Activated naive CD4-positive, alpha-beta T cell treated with anti-CD3 and anti-CD28 coated beads, Interleukin-2, amount 50 U/mL, for 72 hours (primary cell): ENCODE data around the gene RHBDD2. TPM values are rescaled to one million over a fixed set of nuclear protein-coding genes. Genes with fewer than 3 reads are reported as not detected.
"Not testable (repeated sequence)": the region's sequence is repeated elsewhere in the genome, so short reads cannot be mapped to it uniquely, and the experiment has no call there.

Source experiments
- ATAC-seq, 2 donors: fragments of 150-1000 bp; cut with Tn5 transposase; 2 replicates each; pipeline ENCODE4 v1.10.0; 2021; ENCODE audit warnings: mild to moderate bottlenecking in 2 of 2, moderate library complexity in 2 of 2
- DNase-seq, 2 donors: peaks; one replicate each; pipeline ENCODE4 v3.0.0; 2021 to 2022; ENCODE audit warnings: low spot score in 2 of 2
- H3K27ac Mint-ChIP-seq, 2 donors: one replicate each; pipeline ENCODE4 v1.8.0; 2022; ENCODE audit warnings: mild to moderate bottlenecking in 2 of 2, mixed read lengths in 2 of 2
- H3K36me3 Mint-ChIP-seq, 2 donors: one replicate each; pipeline ENCODE4 v1.8.0; 2022; ENCODE audit warnings: mixed read lengths in 2 of 2
- H3K9me3 Mint-ChIP-seq, 2 donors: one replicate each; pipeline ENCODE4 v1.8.0; 2022; ENCODE audit warnings: mixed read lengths in 2 of 2
- total RNA-seq, 2 donors: library from RNA; stranded (reverse); gene quantifications; one replicate each; pipeline ENCODE4 v1.2.3, GENCODE V29; 2022

Gene RHBDD2
- total RNA-seq, 2 donors from 2014 or later = 14.5 to 26.3 TPM

DNA sequence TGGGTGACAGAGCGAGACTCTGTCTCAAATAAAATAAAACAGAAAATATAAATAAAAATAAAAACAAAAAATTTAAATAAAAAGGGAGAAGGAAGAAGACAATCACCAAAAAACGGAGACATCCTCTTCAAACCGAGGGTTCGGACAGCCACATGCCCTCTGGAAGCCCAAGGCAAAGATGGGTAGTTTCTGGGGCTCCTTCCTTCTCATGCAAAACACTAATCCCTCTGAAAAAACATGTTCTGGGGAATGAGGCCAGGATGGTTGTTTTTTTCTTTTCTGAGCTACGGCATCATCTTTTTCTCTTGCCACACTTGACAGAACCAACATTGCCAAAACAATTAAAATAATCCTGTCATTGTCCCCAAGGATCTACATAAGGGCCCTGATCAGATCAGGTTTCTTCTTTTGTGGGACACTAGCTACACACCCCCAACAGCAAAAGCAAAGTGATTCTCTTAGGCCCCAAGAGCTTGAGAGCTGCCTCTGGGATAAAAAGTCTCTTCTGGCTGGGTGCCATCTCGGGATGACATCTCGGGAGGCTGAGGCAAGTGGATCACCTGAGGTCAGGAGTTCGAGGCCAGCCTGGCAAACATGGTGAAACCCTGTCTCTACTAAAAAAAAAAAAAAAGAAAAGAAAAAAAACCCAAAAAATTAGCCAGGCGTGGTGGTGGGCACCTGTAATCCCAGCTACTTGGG, 21.9 kb downstream of the RHBDD2 start:
- ATAC-seq = no peak

DNA sequence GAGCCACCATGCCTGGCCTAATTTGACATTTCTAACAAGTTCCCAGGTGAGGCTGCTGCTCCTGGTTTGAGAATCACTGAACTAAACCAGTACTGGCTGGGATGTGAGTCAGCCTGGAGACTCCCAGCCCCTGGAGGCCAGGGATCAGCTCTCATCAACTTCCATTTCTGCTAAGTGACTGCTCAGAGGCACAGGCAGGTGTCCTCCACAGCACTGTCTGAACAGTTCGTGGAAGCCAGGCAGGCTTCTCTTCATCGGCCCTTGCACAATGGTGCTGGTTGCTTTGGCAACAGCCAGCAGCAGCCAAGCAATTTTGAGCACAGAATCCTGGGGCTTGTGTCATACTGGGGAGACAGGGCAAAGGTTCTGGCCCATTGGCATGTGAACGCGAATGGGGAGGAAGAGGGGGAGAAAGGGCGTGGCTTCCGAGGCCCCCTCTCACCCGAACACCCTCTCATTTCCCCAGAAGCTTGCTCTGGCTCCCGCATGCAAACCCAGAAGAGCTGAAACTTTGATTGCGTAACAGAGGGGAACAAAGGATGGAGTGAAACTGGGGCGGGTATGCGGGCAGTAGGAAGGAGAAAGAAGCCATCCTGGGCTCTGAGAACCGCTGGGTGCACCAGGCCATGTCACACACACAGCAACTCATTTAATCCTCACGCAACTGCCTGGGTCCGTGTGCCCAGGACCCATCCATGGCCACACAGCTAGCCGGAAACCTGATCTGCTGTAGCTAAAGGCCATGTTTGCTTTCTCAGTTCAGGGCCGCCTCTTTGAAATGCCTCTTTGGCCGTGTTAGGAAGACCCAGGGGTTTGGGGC, 27.2 kb downstream of the RHBDD2 start:
- H3K9me3 Mint-ChIP-seq = no peaks in the 10 kb centered on the region
- no peak overlapping the region for H3K27ac Mint-ChIP-seq
- ATAC-seq = no peak
- H3K36me3 Mint-ChIP-seq = no peaks in the 10 kb centered on the region
- DNase-seq = no peak

More for the DNA sequence above, 21.9 kb downstream of the RHBDD2 start:
- Mint-ChIP-seq H3K9me3 (no peaks in the 10 kb centered on the region), H3K27ac (no peak overlapping the region), H3K36me3 (no peaks in the 10 kb centered on the region)
- DNase-seq = no peak

DNA sequence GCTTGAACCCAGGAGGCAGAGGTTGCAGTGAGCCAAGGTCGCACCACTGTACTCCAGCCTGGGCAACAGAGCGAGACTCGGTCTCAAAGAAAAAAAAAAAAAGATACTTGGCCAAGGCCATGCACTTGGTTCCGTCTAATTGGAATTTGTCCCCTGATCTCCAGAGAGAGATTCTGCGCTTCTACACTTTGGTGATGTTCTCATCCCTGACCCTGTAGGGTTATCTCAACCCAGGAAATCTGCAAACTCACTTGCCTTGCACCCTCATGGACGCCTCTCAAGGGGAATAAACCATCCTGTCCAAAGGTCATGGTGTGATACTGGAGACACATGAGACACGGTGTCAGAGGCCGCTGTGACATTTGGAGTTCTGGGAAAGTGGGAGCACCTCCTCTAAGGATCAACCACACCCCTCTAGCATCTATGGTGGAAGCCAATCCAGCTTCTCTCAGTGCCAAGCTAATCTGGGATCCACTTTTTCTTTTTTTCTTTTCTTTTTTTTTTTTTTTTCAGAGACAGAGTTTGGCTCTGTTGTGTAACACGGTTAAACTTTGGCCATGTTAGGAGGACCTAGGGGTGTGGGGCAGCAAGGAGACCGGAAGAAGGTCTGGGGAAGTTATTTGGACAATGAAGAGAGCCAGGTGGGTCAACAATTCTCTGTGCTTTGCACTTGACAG, 28.3 kb downstream of the RHBDD2 start:
- Mint-ChIP-seq H3K27ac (no peak overlapping the region), H3K9me3 (no peaks in the 10 kb centered on the region), H3K36me3 (no peaks in the 10 kb centered on the region)
- ATAC-seq (no peak), DNase-seq (no peak)

DNA sequence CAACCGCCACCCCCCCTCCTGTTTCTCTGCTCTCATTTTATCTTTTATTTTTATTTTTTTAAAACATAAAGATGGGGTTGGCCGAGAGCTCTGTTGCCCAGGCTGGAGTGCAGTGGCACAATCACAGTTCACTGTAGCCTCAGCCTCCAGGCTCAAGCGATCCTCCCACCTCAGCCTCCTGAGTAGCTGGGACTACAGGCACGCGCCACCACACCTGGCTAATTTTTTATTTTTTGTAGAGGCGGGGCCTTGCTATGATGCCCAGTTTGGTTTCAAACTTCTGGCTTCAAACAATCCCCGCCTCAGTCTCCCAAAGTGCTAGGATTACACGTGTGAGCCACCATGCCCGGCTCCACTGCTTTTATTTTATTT, 28.8 kb downstream of the RHBDD2 start:
- DNase-seq, H3K27ac Mint-ChIP-seq, ATAC-seq, H3K9me3 Mint-ChIP-seq, H3K36me3 Mint-ChIP-seq: not testable (repeated sequence)

DNA sequence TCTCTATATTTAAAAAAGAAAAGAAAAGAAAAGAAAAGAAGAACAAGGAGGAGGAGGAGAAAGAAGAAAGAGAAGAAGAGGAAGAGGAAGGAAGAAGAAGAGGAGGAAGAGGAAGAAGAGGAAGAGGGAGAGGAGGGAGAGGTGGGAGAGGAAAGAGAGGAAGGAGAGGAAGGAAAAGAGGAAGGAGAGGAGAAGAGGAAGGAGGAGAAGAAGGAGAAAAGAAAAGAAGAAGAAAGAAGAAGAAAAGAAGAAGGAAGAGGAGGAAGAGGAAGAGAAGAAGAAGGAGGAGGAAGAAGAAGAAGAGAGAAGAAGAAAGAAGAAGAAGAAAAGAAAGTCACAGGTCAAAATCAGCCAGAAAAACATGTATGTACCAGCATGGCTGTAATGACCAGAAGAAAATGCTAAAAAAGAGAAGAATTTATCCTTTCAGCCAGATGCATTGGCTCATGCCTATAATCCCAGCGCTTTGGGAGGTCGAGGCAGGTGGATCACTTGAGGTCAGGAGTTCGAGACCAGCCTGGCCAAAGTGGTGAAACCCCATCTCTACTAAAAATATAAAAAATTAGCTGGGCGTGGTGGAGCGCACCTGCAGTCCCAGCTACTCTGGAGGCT, 30.8 kb downstream of the RHBDD2 start:
- no peaks in the 10 kb centered on the region for H3K36me3 Mint-ChIP-seq
- H3K9me3 Mint-ChIP-seq = no peaks in the 10 kb centered on the region
- no peak for ATAC-seq
- H3K27ac Mint-ChIP-seq = no peak overlapping the region
- no peak for DNase-seq

DNA sequence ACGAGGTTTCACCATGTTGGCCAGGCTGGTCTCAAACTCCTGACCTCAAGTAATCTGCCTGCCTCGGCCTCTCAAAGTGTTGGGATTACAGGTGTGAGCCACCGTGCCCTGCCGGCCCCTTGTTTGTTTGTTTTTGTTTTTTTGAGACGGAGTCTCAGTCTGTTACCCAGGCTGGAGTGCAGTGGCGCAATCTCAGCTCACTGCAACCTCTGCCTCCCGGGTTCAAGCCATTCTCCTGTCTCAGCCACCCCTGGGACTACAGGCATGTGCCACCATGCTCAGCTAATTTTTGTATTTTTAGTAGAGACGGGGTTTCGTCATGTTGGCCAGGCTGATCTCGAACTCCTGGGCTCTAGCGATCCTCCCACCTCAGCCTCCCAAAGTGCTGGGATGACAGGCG, 32.4 kb downstream of the RHBDD2 start:
- not testable (repeated sequence) for H3K9me3 Mint-ChIP-seq, DNase-seq, H3K27ac Mint-ChIP-seq, H3K36me3 Mint-ChIP-seq, ATAC-seq

DNA sequence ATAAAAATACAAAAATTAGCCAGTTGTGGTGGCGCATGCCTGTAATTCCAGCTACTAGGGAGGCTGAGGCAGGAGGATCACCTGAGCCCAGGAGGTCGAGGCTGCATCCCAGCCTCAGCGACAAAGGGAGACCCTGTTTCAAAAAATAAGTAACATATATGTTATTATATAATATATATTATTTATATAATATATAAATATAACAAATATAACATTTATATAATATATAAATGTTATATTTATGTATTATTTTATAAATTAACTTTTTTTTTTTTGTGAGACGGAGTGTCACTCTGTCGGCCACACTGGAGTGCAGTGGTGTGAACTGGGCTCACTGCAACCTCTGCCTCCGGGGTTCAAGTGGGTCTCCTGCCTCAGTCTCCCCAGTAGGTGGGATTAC, 34.6 kb downstream of the RHBDD2 start:
- no peaks in the 10 kb centered on the region for H3K9me3 Mint-ChIP-seq
- H3K27ac Mint-ChIP-seq = no peak overlapping the region
- DNase-seq (no peak), ATAC-seq (no peak)
- H3K36me3 Mint-ChIP-seq = peaks cover 0 to 7% of the 10 kb centered on the region in 2 donors

DNA sequence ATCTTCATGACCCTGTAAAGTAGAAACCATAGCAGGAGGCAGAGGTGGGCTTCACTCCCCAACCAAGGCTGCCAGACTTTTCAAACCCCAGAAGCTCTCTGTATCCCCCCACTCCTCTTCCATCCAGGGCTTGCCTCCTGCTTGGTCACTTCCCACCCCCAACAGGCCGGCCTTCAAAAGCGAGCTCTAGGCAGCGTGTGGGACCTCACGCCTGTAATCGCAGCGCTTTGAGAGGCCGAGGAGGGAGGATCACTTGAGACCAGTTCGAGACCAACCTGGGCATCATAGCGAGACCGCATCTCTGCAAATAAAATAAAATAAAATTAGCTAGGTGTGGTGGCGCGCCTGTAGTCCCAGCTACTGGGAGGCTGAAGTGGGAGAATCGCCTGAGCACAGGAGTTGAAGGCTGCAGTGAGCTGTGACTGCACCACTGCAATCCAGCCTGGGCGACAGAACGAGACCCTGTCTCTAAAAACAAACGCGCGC, 35.4 kb downstream of the RHBDD2 start:
- H3K9me3 Mint-ChIP-seq = no peaks in the 10 kb centered on the region
- no peak for ATAC-seq
- no peak for DNase-seq
- peaks cover 0 to 7% of the 10 kb centered on the region in 2 donors for H3K36me3 Mint-ChIP-seq
- H3K27ac Mint-ChIP-seq = peak overlapping the region; percentile 90 to 96

DNA sequence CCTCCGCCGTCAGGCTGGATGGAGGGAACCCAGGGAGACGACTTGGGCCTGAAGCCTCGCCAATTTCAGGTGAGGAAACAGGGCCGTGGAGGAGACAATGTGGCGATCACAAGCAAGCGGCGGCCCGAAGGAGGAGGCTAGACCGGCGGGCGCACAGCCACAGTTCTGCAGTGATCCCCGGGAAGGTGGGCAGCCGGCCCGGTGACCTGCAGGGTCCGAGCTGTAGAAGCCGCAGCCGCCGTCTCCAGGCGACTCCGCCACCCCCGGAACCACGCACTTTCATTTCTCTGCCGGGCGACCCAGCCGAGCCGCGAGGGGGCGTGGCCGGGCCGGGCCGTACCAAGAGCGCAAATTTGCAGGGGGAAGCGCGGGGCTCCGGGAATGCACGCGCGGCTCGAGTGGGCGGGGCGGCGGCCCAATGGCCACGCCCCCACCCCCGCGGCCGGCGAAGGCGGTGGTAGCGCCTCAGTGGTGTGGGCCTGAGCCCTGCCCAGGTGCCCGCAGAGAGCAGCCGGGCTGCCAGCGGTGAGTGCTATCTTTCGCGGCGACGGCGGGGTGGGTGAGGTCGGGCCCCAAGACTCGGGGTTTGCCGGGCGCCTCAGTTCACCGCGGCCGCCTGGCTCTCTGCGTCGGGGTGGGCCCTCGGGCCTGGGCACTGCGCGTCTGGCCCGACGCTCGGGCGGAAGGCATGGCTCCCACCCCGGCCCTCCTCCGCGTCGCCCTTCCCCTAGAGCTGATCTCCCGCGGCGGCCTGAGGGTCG, 36.0 kb downstream of the RHBDD2 start, which contains the start of gene POR:
Gene POR (plus strand): TSS at position 501 of the 761 bp plus-strand sequence. CDS start 38,847 bp downstream, outside the sequence.
- Mint-ChIP-seq H3K9me3 (no peaks in the 10 kb centered on the region), H3K27ac (peak within 1 kb of the TSS; percentile 90 to 96), H3K36me3 (peaks cover 0 to 7% of the 10 kb centered on the region in 2 donors)
- ATAC-seq = peak; percentile 90 to 98
- DNase-seq = peak; percentile 99

DNA sequence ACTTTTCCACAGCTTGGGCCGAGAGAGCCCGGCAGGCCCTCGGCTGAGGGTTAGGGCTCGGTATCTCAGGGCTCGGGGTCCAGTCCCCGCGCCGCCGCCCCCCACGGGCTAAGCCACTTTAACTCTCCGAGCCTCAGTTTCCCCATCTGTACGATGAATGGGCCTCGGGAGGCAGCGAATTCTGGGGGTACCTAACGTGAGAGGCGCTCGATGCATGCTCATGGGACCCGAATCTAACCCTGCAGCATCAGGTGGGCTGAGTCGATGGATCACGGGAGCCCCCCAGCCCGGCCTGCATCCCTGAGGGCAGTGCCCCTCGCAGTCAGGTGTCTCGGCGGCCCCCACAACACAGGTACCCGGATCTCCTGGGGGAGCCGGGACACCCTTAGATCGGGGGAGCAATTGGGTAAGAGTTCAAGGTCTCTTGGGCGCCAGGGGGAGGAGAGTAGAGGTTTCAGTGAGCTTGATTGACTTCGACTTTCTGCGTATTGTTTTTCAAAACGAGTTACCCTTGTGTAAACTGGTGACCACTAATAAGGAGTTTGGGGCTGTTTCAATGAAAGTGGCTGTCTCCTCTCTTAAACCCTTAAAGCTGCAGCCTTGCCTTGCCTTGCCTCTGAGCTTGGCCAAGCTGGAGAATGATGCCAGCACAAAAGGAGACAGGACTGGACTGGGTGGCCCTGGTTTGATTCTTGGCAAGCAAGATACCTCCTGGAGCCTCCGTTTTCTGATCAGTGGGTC, 36.8 kb downstream of the RHBDD2 start:
- ATAC-seq (no peak), DNase-seq (peak in 1 of 2 donors; percentile 27)
- H3K27ac Mint-ChIP-seq = peak overlapping the region; percentile 89 to 90

DNA sequence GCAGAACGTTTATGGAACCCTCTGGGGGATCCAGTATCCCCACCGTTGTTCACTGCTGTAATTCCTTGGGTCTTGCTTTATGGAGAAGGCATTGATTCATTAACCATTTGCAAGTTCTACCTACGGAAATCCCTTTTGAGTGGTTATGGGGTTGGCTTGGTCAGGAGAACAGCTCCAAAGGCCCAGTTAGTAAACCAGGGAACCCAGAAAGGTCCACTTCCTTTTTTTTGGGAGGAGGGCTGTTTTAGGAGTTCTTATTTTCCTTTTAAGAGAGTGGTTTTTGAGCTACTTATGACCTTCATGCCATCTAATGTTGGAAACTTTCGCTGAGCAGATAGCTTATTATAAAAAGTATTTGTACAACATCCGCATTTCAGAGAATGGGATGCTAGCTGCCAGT, 37.4 kb downstream of the RHBDD2 start:
- ATAC-seq (no peak), DNase-seq (no peak)
- Mint-ChIP-seq H3K27ac (peak overlapping the region in 1 of 2 donors; percentile 90), H3K9me3 (no peaks in the 10 kb centered on the region), H3K36me3 (peaks cover 0 to 7% of the 10 kb centered on the region in 2 donors)

More for the DNA sequence above, 36.8 kb downstream of the RHBDD2 start:
- Mint-ChIP-seq H3K36me3 (peaks cover 0 to 7% of the 10 kb centered on the region in 2 donors), H3K9me3 (no peaks in the 10 kb centered on the region)

DNA sequence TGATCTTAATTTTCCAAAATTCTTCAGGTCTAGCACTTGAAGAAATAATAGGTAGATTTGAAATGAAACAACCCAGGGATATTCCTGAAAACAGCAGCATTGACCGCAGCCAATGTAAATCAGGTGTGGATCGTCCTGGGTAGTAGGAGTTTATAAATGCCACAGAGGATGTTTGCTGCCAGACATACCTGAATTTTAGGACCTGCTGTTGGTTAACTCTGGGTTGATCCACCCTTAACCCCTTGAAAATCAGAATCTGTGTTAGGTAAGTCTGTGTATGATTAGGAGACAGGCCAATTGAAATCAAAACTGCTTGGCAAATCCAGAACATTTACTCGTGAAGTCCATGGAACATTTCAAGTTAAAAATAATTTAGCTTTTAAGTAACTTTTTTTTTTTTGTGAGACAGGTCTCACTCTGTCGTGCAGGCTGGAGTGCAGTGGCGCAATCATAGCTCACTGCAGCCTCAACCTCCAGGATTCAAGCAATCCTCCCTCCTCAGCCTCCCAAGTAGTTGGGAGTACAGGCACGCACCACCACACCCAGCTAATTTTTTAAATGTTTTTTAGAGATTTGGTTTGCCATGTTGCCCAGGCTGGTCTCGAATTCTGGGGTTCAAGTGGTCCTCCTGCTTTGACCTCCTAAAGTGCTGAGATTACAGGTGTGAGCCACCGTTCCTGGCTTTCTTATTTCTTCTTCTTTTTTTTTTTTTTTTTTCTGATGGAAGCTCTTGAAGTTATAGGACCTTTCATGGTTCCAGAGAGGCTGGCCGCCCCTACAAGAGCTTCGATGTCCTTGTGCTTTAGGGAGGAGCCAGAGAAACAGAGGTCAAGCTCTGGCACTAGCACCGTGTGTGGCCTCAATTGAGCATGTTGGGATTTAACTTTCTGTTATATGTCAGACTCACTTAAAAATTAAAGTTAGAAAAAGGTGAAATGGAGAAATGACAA, 38.1 kb downstream of the RHBDD2 start:
- Mint-ChIP-seq H3K9me3 (no peaks in the 10 kb centered on the region), H3K27ac (no peak overlapping the region), H3K36me3 (peaks cover 0 to 7% of the 10 kb centered on the region in 2 donors)
- ATAC-seq (no peak), DNase-seq (no peak)

DNA sequence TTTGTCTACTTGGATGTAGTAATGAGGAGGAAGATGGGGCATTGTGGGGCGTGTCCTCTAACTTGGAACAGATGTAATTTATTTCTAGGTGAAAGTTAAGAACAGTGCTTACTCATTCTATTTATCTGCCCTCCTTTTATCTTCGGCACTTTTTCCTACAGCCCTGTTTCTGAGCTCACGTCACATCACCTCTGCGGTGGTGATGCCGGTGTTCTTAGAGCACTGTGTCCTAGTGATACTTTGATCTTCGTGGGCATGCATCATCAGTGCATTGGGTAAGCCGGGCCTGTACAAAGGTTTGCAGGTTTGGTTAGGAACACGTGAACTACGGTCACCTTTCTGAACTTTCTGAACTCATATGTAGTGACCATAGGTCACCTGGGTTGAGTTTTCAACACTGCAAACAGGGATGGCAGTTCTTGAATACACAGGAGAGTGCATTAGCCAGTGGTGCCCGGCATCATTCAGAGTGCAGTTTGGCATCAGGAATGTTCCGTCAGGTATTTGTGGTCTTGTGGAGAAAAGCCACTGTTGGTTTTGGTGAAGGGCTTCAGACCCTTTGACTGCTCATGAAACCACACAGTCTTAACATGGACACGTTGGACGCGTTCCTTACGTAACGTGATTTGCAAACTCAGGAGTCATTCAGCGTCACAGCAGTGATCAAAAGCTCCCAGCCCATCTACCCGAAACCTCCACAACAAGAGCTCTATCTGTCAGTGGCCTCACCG, 41.8 kb downstream of the RHBDD2 start:
- peak in 1 of 2 donors; percentile 22 for DNase-seq
- Mint-ChIP-seq H3K9me3 (no peaks in the 10 kb centered on the region), H3K36me3 (peaks cover 0 to 3% of the 10 kb centered on the region in 2 donors), H3K27ac (no peak overlapping the region)
- ATAC-seq = peak; percentile 91 to 94

DNA sequence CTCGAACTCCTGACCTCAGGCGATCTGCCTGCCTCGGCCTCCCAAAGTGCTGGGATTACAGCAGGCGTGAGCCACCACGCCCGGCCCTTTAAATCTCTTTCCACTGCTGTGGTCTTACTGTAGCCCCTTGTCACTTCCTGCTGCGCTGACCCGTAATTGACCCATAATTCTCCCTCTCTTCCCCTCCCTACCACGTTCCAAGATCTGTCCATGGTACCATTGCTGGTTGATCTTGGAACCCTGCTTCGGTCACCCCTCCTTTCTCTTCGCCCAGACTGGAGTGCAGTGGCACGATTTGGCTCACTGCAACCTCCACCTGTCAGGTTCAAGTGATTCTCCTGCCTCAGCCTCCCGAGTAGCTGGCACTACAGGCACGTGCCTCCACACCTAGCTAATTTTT, 42.6 kb downstream of the RHBDD2 start:
- DNase-seq = no peak
- H3K36me3 Mint-ChIP-seq = no peaks in the 10 kb centered on the region
- H3K9me3 Mint-ChIP-seq = no peaks in the 10 kb centered on the region
- no peak overlapping the region for H3K27ac Mint-ChIP-seq
- no peak for ATAC-seq
